Measurements from ENCODE around the gene MRPS21. TPM values are rescaled to one million over a fixed set of nuclear protein-coding genes. Genes with fewer than 3 reads are reported as not detected.

Gene MRPS21
- total RNA-seq, 2 experiments from 2014 or later: 64.8 to 75.5 TPM

DNA sequence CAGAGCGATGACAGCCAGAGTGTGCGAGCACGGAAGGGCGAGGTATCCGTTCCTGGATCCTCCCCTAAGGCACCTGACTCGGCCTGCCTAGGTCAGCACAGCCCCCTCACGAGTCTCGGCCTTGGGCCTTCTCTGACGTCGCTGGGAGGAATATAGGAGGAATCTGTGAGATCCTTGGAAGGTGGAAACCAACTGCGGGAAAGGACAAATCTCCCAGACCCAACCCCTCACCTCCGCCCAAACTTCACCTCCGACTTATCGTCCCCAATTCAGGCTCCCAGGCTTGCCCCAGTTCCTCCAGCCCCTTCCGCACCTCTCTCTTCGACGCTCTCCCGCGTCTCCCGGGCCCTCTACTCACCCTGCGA lies 25.3 kb upstream of the MRPS21 start:
- H3K27ac ChIP-seq (ENCODE audit: low read depth, low read length, poor library complexity, severe bottlenecking): peak overlapping the region; percentile 52
- ChIA-PET CTCF (ENCODE audit: unreplicated experiment) (interaction anchor here (0.6 kb wide), 1 partner anchor 14 kb away, joined by 3 read pairs; the partner anchor contains the start of gene CIART), POLR2A (interaction anchor here (0.7 to 1.1 kb wide), 2 partner anchors 8 to 34 kb away, joined by 3 read pairs; no protein-coding TSS in a partner anchor)
- intact Hi-C loops (cut with micrococcal nuclease; ENCODE audit: unreplicated experiment): no loop called here
- 0 out of 2 replicates have a peak, but pooled peaks cover 5% of the 10 kb centered on the region for H3K9me3 ChIP-seq (ENCODE audit: low read length)
- peak overlapping the region; percentile 99; the same call in 1 of the 2 replicates for H2AFZ ChIP-seq (ENCODE audit: low read length)
- no peak for TF ChIP-seq EZH2phosphoT487 (IDR thresholded peaks at IDR 0.05; ENCODE audit: borderline replicate concordance, low read depth, low read length)
- TF ChIP-seq, protein P1, sequence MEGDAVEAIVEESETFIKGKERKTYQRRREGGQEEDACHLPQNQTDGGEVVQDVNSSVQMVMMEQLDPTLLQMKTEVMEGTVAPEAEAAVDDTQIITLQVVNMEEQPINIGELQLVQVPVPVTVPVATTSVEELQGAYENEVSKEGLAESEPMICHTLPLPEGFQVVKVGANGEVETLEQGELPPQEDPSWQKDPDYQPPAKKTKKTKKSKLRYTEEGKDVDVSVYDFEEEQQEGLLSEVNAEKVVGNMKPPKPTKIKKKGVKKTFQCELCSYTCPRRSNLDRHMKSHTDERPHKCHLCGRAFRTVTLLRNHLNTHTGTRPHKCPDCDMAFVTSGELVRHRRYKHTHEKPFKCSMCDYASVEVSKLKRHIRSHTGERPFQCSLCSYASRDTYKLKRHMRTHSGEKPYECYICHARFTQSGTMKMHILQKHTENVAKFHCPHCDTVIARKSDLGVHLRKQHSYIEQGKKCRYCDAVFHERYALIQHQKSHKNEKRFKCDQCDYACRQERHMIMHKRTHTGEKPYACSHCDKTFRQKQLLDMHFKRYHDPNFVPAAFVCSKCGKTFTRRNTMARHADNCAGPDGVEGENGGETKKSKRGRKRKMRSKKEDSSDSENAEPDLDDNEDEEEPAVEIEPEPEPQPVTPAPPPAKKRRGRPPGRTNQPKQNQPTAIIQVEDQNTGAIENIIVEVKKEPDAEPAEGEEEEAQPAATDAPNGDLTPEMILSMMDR (conservative IDR thresholded peaks at IDR 0.05; ENCODE audit: low read length): no peak
- peak overlapping the region; percentile 82 for H3K4me3 ChIP-seq (ENCODE audit: low read depth, low read length, poor library complexity, severe bottlenecking)
- BruUV-seq (replicated peaks): no TSS peak
- DNase-seq (ENCODE audit: low spot score): peak; percentile 50
- H3K36me3 ChIP-seq (ENCODE audit: insufficient read depth, low read length): peaks cover 32% of the 10 kb centered on the region
- peaks cover 21% of the 10 kb centered on the region for H3K4me1 ChIP-seq (ENCODE audit: insufficient read depth, low read length, poor library complexity, severe bottlenecking)
- peaks cover 20% of the 10 kb centered on the region for H3K79me2 ChIP-seq (ENCODE audit: insufficient read depth, low read depth, low read length)
- peak overlapping the region; percentile 99 for H3K4me2 ChIP-seq (ENCODE audit: low read length)
- H3K9me2 ChIP-seq (ENCODE audit: insufficient read depth, low read length): no peaks in the 10 kb centered on the region
- no peaks in the 10 kb centered on the region for H4K20me1 ChIP-seq (ENCODE audit: insufficient read depth, low read length)

DNA sequence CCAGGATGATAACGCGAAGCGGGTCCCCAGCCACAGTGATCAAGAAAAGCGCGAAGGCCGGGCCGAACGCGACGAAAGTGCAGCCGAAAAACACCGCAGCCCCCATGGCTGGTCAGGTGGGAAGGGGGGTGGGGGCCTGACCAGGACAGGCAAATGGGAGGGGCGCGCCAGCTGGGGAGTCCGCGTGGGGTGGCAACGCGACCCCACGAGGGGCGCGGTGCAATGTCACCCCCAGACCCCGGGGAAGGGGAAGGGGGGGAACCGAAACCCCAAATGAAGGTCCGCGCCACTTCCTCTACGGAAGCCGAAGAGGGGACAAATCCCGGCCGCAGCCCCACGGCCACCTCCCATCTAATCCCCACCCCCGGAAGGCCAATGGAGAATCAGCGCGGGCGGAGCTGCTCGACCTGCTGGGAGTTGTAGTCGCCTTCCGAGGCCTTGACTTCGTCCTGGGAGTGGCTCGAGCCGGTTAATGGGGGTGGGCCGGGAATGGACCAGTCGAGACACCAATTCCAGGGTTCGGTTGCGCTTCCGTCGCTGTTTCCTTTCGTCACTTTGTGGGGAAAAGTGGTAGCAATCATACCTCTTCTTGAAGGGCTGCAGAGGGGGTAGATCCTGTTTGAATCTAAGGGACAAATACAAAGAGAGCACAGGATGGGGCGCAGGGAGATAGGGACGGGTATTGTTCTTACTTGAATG lies 24.8 kb upstream of the MRPS21 start, which contains the start of gene APH1A:
TSS of gene APH1A (minus strand) at position 312 of the 699 bp plus-strand sequence. CDS start at position 106, 206 bp downstream.
- no peak for TF ChIP-seq EZH2phosphoT487 (IDR thresholded peaks at IDR 0.05; ENCODE audit: borderline replicate concordance, low read depth, low read length)
- TF ChIP-seq, protein P1 (conservative IDR thresholded peaks at IDR 0.05; ENCODE audit: low read length): no peak
- peaks cover 32% of the 10 kb centered on the region for H3K36me3 ChIP-seq (ENCODE audit: insufficient read depth, low read length)
- H3K4me3 ChIP-seq (ENCODE audit: low read depth, low read length, poor library complexity, severe bottlenecking): peak within 1 kb of the TSS; percentile 82
- no TSS peak for BruUV-seq (replicated peaks)
- peak; percentile 96 for DNase-seq (ENCODE audit: low spot score)
- H3K4me1 ChIP-seq (ENCODE audit: insufficient read depth, low read length, poor library complexity, severe bottlenecking): peaks cover 19% of the 10 kb centered on the region
- H4K20me1 ChIP-seq (ENCODE audit: insufficient read depth, low read length): no peaks in the 10 kb centered on the region
- H3K9me2 ChIP-seq (ENCODE audit: insufficient read depth, low read length): no peaks in the 10 kb centered on the region
- POLR2A ChIA-PET: interaction anchor here (0.5 to 1.6 kb wide), 7 partner anchors 8 to 701 kb away, joined by 3 to 5 read pairs (median 3); no protein-coding TSS in a partner anchor
- CTCF ChIA-PET (ENCODE audit: unreplicated experiment): interaction anchor here (0.6 kb wide), 1 partner anchor 14 kb away, joined by 3 read pairs; the partner anchor contains the start of gene CIART
- peaks cover 20% of the 10 kb centered on the region for H3K79me2 ChIP-seq (ENCODE audit: insufficient read depth, low read depth, low read length)
- peak within 1 kb of the TSS; percentile 52 for H3K27ac ChIP-seq (ENCODE audit: low read depth, low read length, poor library complexity, severe bottlenecking)
- peak within 1 kb of the TSS; percentile 99 for H2AFZ ChIP-seq (ENCODE audit: low read length)
- H3K4me2 ChIP-seq (ENCODE audit: low read length): peak within 1 kb of the TSS; percentile 99
- H3K9me3 ChIP-seq (ENCODE audit: low read length): 0 out of 2 replicates have a peak, but pooled peaks cover 5% of the 10 kb centered on the region
- intact Hi-C loops (cut with micrococcal nuclease; ENCODE audit: unreplicated experiment): loop anchor here (1.0 kb wide), 2 partner anchors 24 to 33 kb away; partner anchors contain the start of genes ANP32E and MRPS21

All from OCI-LY7 (cell line).